DOHH2 (cell line): ENCODE results near the gene CACNG5.

Experiments
- EZH2phosphoT487 ChIP-seq: fragments of 200-600 bp; sonication (generic); IDR thresholded peaks from 2 replicates; pipeline ENCODE4 v1.6.1; 2017; ENCODE audit warnings: borderline replicate concordance, mild to moderate bottlenecking, antibody characterized with exemption, low read length, moderate library complexity, mixed read lengths
- TF ChIP-seq, protein P1 (sequence below): fragments of 200-600 bp; sonication (generic); IDR thresholded peaks from one replicate; pipeline ENCODE4 v1.5.1; 2014; ENCODE audit warnings: antibody characterized with exemption, mild to moderate bottlenecking, low read depth, low read length; ENCODE audit not compliant: poor library complexity, severe bottlenecking

DNA sequence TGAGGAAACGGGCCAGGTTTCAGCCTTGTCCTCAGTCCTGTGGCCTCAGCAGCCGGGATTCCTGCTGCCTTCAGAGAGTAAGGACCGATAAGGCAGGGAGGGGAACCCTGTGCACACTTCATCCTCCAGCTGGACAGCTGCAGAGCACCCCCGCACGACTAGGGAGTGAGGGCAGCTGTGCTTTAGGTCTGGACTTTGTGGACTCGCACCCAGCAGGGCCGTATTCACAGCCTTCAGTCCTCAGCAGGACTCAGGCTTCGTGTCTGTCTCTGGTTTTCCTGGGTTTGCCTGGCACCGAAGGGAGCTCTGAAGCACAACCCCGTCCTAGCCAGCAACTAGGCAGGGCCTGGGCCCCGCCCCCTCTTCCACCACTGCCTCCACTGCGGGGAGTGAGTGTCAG, 45.8 kb upstream of the CACNG5 start:
- TF ChIP-seq, protein P1, sequence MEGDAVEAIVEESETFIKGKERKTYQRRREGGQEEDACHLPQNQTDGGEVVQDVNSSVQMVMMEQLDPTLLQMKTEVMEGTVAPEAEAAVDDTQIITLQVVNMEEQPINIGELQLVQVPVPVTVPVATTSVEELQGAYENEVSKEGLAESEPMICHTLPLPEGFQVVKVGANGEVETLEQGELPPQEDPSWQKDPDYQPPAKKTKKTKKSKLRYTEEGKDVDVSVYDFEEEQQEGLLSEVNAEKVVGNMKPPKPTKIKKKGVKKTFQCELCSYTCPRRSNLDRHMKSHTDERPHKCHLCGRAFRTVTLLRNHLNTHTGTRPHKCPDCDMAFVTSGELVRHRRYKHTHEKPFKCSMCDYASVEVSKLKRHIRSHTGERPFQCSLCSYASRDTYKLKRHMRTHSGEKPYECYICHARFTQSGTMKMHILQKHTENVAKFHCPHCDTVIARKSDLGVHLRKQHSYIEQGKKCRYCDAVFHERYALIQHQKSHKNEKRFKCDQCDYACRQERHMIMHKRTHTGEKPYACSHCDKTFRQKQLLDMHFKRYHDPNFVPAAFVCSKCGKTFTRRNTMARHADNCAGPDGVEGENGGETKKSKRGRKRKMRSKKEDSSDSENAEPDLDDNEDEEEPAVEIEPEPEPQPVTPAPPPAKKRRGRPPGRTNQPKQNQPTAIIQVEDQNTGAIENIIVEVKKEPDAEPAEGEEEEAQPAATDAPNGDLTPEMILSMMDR = no peak
- TF ChIP-seq EZH2phosphoT487 = no peak
